Fibroblast of upper back skin (primary cell): ENCODE measurements around the gene MVD.

Experiments used
- DNase-seq: peaks from one replicate; pipeline ENCODE4 v3.0.0-alpha.2; 2013

The MVD gene

GRCh38 chr16:88662843-88663606 is at the start of gene MVD:
Gene MVD, minus strand, starts transcription at chr16:88663091. Its CDS starts 11 bp downstream, at chr16:88663080.
- DNase-seq = peak; percentile 97

- DNase-seq = no peak
Observed at GRCh38 chr16:88712362-88712979, 49.6 kb upstream of the MVD start.

DNA sequence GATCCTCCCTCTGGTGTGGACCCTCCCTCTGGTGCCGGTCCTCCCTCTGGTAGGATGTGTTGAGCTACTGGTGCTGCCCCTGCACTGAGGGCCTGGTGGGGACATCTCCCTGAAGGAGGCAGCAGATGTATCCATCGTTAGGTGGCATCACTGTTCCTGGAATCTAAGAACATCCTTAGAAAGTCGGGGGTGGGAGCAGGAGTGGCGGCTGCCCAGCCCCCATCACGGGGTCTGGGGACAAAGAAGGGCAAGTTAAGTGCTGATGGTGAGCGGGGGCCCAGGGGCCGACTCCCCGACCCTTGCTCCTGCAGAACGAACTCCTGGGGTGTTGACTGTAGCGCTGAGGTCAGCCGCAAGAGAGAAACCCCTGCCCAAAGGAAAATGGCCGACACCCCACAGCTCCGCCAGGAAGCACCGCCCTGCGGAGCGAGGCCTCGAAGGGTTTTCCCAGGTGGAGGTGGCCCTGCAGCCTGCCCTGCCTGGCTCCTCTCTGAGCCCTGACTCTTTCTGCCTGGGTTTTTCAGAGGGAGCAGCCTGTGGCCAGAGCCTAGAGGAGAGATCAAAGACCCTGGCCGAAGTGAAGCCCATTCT is 49.0 kb upstream of the MVD start:
- DNase-seq = no peak

GRCh38 chr16:88710556-88710955 is 47.7 kb upstream of the MVD start:
- DNase-seq = no peak

GRCh38 chr16:88706965-88707826 is 44.3 kb upstream of the MVD start:
- no peak for DNase-seq

DNA sequence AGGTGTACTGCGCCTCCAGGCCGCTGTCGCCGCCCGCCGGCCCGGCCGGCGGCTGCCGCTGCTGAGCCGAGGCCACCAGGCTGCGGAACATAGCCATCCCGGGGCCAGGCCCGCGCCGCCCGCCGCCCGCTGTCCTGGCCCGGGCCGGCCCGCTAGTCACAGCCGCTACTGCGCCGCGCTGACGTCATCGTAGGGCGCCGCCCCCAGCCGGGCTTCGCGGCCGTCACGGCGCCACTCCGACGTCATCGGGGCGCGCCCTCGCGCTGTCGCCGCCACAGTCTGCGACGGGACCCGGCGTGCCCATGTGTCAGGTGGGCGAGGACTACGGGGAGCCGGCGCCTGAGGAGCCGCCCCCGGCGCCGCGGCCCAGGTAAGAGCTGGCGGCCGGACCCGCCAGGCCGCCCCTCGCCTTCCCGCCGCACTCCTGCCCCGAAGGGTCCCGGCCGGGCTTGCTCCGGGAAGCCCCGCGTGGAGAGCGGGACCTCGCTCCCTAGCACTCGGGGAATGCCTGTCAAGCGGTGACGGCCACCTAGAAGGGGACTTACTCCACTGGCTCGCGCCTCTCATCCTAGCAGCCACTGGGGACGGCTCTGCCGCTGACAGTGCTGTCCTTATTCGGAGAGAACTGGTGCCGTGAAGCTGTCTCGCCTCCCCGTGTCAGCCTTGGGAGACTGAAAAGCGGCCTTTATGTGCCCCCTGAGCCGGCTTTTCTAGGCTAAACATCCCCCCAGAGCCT is 43.5 kb upstream of the MVD start, which contains the start of the genes CTU2 and RNF166:
TSS of gene CTU2 (plus strand) at position 275 of the 736 bp plus-strand sequence. CDS start at position 303, 28 bp downstream.
TSS of gene RNF166 (minus strand) at position 180 of the 736 bp plus-strand sequence. CDS start at position 97, 83 bp downstream.
- DNase-seq = peak; percentile 84

DNA sequence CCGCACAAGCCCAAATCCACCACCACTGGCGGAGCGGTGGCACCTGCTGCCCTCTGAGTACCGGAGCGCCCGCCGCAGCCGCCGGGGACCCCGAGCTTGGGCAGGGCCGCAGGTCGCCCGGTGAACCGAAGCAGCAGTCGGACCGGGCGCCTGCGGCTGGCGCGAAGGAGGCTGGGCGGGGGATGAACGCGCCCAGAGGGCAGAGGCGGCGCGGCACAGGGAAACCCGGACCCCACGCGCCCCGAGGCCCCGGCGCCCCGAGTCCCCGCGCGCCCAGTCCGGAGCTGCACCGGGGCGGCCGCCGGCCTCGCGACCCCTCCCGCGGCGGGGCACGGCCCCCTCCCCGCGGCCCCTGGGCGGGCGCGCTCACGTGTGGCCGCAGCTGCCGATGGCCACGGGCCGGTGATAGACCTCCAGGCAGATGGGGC is 42.9 kb upstream of the MVD start:
- DNase-seq = no peak

DNA sequence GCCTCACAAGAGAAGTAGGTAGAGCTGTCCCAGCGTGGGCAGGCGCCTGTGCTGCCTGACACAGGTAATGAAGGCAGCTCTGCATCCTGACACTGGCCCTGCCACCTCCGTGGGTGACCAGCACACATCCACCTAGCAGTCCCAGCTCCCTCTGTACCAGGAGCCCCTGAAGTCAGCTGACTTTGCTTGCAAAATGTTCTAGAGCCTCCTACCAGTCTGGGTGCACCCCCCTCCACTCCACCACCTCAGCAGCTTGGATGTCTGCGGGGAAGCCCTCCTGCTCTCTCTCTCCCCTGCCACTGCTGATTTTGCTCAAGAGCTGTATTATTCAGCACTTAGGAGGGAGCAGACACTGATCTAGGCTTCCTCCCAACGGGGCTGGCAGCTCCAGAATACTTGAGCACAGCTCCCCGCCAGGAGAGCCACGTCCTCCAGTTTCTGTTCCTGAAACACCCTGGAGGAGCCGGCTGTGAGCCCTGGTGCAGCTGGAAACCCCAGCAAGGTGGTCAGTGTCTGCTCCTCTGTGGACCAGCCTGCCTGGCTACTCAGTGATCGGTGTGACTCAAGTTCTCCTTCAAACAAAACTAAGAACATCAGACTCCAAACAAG is 42.3 kb upstream of the MVD start:
- no peak for DNase-seq

DNA sequence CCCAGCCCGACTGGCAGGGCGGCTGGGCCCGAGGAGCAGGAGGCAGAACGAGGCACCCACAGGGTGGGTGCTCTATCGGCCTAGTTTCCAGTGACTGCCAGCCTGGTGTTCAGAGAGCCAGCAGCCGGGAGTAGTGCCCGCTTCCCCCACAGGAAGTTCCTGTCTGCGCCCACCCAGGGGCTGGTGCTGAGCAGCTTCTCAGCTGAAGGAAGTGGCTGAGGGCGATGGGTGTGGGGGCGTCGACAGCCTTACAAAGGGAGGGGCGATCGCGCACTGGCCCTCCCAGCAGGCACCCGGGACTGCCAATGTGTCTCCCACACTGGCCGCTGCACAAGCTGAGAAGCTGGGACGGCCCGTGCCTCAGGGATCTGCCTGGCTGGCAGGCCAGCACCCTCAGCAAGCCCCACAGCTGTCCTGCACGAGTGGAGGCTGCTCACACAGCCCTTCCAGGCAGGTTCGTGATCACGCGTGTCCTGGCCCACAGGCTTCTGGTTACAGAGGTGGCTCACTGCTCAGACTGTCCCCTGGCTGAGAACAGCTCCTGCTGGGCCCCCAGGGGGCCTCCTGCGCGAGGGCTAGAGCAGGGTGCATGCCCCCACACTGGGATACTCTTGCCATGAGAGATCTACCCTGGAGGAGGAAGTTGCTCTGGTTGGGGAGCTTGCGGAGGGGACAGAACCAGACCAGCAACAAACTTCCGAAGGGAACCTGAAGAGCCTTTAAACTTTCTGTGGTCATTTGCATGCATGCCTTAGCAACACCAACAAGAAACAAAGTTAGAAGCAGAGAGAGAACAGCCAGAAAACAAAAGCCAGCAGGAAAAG is 40.8 kb upstream of the MVD start:
- no peak for DNase-seq

- no peak for DNase-seq
Observed at GRCh38 chr16:88702371-88703210, 39.7 kb upstream of the MVD start.

- no peak for DNase-seq
Observed at GRCh38 chr16:88701581-88702370, 38.9 kb upstream of the MVD start.

GRCh38 chr16:88700636-88701482 is 38.0 kb upstream of the MVD start:
- peak; percentile 71 for DNase-seq

GRCh38 chr16:88700322-88700635 is 37.4 kb upstream of the MVD start:
- DNase-seq = no peak

DNA sequence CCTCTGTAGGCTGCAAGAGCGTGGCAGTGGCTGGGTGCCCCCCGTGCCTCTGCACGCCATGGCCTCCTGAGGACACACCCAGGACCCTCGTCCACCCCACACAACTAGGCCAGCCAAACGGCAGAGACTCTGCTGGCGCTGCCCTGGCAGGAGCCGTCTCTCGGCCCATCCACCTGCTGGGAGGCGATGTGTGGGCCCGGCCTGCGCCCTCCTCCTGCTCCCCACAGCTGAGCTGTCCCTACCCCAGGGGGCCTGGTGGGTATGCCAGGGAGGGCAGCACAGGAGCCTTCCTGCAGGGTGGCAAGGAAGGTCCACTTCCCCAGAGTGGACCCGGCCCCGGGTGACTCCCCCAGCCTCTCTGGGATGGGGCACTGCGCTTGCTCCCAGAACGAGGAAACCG is 36.3 kb upstream of the MVD start:
- DNase-seq = no peak

- no peak for DNase-seq
Observed at GRCh38 chr16:88698646-88699045, 35.8 kb upstream of the MVD start.

DNA sequence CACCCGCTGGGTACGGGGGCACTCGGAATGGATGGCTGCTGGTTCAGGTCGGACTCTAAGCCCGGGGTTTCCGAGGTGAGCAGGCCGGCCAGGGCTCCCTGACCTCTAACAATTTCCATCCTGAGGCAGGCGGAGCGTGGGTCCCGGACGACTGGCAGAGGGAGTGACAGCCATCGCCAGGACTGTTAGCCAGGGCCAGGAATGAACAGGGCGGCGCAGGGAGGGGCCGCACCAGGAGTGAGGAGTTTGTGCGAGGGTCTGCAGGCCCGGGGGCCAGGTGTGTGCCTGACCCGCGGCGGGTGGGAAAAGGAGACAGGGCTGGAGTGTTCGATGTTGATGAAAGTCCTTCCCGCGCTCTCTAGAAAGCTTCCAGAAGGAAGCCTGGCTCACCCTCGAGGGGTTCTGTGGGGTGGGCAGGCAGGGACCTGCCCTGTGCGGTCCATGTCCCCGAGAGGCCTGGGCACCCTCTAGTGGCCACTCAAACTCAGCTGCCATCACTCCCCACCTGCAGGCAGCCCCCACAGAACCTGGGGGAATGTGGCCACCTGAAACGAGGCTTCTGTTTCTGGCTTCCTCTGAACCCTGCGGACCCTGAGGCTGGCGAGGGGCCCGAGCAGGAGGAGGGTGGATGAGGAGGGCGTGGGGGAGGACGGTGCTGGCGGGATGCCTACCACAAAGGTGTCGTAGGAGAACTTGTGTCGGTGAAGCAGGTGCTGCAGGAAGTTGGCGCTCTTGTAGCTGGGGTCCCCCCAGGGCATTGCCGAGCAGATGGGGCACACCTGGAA is 35.1 kb upstream of the MVD start:
- no peak for DNase-seq

DNA sequence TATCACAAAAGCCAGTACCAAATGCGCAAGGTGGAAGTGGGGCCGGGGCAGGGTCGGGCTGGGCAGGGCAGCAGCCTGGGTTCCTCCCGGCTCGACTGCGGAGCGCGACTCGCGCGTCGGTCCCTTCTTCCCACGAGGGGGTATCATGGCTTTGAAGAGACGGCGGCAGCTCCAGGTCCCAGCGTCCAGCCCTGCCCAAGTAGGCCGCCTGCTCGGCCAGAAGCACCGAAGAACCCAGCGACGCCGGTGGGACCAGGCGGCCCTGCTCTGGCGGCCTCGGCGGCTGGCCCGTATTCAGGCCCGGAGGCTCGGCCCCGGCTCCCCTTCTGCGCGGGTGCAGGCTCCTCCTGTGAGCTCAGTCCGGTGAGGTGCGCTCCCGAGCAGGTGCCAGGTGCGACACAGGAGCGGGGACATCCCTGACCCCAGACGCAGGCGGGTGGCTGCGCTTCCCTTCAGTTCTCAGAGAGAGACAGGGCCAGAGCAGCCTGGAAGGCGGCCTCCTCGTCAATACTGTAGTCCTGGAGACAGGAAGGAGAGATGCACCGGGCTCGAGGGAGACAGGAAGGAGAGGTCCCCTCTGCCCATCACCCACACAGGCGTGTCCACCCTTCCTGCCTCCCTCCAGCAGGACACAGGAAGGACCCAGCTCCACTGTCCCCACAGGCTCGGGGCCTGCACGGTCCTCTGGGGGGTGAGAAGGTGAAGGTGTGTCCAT is 34.4 kb upstream of the MVD start:
- no peak for DNase-seq
